Activated T-cell treated with anti-CD3 and anti-CD28 coated beads for 1 hour (primary cell): ENCODE measurements around the gene ELL2.

ENCODE experiments used
- DNase-seq: peaks from one replicate; pipeline ENCODE4 v3.0.0-alpha.2; 2020; ENCODE audit warnings: low read depth

ELL2 gene

DNA sequence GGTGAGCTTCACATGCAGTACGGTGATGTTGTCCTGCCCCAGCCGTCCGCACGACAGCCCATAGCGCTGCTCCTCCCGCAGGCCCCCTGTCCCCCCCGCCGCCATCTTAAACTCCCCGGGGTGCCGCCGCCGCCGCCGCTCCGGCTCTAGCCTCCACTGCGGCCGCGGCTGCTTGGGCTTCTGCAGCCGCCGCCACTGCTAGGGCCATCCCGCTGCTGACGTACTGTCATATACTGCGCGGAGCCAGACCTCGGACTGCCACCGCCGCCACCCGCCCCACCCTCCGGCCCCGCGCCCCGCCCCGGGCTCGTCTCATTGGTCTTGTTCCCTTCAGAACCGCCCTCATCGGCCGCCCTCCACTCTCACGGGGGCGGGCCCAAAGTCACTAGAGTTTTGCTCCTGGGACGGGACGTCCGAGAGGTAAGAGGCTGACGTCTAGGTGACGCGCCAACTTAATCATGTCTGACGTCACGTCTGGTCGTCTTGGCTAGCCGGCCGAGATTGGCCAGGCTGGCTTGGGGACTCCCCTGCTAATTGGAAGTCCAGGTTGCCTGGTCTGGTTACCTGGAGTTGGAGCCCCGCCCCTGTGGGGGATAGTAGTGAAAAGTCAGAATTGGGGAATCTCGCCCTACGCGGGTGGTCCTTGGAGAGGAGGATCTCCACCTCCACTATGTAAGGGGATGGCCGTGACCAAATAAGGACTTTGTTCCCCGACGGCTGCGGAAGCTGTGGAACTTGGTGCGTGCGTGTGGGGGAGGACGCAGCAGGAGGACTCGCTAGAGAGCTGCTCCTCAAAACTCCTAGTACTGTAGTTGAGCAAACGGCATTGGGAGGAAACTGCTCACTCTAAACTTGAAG lies at the start of gene ELL2:
Gene ELL2 (minus strand): TSS at position 235 of the 858 bp plus-strand sequence. CDS start 130 bp downstream, at position 105.
- DNase-seq, result peak; percentile 95

- DNase-seq, result no peak
Measured at GRCh38 chr5:96008987-96009647, 47.5 kb upstream of the ELL2 start.

DNA sequence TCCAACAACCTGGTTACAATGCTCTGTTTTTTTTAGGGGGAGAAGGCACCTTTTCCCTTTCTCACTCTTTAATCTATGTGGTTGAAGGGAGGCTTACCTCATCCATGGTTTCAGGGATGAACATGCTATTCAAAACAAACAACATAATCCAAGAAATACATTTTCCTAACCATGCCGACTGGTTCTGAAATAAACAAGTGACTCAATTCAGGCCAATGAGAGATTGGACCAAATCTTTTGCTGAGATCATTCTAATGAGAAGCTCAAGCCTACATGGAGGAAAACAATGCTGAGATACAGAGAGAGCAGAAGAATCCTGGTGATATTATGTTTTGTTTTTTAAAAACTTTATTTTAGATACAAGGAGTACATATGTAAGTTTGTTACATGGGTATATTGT lies 46.8 kb upstream of the ELL2 start:
- DNase-seq, result no peak

DNA sequence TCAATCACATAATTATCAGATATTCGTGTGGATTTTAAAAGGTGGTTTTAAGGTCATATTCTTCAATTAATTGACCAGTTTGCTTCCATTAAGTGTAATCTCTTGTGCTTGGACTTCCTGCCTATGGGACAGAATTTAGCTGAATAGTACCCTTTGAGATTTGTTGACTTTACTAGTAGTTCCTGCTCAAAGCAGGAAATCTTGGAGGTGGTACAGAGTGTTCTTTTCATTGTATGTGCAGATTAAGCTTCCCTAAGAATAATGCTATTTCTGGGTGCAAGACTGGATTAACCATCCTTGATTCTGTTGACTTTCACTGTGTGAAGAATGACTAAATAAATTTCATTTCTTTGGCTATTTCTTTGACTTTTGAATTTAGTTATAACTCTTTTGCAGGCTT lies 45.4 kb upstream of the ELL2 start:
- DNase-seq, result no peak

GRCh38 chr5:96006291-96006690 lies 44.6 kb upstream of the ELL2 start:
- DNase-seq, result no peak

- no peak for DNase-seq
Measured at GRCh38 chr5:96004754-96005153, 43.1 kb upstream of the ELL2 start.

- DNase-seq, result no peak
Measured at GRCh38 chr5:96004087-96004486, 42.4 kb upstream of the ELL2 start.

GRCh38 chr5:96001262-96001661 lies 39.6 kb upstream of the ELL2 start:
- DNase-seq, result no peak

- DNase-seq, result no peak
Measured at GRCh38 chr5:96000308-96000707, 38.7 kb upstream of the ELL2 start.

DNA sequence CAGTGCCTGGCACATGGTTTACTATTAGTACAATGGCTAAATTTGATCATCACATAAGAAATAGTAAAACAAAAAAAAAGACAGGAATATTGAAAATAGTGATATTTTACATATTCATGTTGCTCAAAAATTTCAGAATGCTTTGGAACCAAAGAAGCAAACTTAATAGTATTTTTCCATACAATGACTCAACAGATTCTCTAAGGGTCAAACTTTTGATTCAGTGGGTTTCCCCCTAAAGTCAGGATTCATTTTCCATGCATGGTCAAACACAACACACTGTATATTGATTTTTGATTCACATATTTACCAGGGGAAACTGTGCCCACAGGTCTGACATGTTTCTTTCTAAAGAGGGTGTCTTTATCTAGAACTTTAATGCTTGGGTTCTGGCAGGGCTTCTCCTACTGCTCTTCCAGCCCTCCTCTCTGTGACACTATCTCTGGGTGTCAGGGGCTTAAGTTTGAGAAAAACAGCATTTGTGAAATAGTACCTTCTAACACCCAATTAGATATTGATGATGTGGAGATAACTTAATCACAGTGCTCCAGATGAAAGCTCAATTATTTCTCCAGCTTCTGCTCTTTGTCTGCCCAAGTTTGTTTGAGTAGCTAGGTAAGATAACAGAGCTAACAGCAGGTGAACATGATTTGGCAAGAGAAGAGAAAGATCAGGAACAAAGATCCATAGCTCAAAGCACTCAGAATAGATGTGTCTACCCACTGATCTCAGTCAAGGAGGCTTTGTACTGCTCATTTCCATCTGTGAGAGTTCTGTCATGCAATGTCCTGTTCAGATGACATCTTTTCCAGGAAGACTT lies 35.5 kb upstream of the ELL2 start:
- DNase-seq, result no peak

- DNase-seq, result no peak
Measured at GRCh38 chr5:95995962-95996489, 34.4 kb upstream of the ELL2 start.

DNA sequence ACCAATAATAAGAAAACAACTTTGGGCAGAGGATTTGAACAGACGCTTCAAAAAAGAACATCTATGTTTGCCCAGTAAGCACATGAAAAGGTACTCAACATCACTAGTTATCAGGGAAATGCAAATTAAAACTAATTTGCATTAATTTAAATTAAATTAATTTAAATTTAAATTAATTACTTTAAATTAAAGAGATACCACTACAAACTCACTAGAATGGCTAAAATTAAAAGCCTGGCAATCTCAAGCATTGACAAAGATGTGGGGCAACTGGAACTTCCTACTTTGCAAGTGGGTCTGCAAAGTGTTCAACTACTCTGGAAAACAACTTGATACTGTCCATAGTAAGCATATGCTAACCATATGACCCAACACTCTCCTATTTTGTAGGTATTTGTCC lies 32.1 kb upstream of the ELL2 start:
- no peak for DNase-seq

- DNase-seq, result no peak
Measured at GRCh38 chr5:95993266-95993665, 31.6 kb upstream of the ELL2 start.

GRCh38 chr5:95989283-95990048 lies 27.8 kb upstream of the ELL2 start:
- DNase-seq, result no peak

DNA sequence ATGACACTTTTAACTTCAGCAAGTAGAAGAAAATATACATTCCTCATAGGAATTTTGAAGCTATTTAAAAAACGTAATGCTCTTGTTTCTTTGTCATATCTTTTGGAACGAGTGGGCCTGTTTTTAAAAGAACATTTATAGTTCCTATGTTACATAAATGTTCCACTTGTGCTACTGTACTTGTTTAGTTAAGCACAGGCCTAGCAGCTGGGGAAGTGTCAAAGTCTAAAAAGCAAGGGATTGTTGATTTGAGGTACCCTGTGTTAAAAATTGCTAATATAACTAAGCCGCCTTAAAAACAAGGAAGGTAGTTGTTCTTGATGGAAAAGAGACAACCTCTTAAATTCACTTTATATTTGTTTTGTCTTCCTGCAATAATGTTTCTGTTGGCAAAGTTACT lies 27.2 kb upstream of the ELL2 start:
- no peak for DNase-seq

- no peak for DNase-seq
Measured at GRCh38 chr5:95988094-95988493, 26.4 kb upstream of the ELL2 start.

DNA sequence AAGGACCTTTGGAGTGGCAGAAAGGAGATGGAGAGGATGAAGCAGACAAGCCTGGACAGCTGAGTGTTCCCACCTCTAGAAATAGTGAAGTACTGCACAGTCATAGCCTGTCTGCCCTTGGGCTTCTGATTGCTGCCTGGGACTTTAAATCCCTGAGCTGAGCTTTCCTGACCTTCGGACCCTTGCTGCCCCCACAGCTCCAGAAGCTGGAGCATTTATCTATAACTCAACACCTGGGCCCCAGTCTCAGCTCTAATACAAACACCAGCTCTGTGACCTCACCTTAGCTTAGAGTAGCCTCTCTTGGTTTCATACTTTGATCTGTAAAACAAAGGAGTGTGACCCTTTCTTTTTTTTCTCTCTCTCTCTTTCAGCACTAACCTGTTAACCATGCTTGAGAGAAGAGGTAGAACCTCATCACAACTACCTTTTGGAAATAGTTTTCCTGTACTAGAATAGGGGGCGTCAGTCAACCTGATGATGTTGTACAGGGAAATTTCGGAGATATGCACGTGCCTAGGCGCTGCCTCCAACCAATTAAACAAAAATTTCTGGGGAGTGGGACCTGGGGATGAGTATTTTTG lies 25.4 kb upstream of the ELL2 start:
- DNase-seq, result no peak

DNA sequence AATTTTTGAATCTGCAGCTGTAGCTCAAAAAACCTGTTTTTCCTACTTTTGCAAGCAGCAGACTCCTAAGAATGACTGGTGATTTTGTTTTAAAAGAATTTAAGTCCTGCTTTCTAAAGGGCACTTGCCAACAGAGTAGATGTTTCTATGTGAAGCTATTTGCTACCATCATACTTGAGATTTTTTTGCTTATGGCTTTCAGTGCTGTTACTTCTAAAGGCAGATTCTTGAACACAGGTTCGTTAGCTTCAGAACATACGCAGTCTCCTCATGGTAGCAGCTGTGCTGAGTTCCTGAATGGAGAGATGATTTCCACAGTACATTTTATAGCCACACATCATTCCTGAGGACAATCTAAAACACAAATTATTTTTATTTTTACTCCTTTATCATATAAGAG lies 24.4 kb upstream of the ELL2 start:
- no peak for DNase-seq

DNA sequence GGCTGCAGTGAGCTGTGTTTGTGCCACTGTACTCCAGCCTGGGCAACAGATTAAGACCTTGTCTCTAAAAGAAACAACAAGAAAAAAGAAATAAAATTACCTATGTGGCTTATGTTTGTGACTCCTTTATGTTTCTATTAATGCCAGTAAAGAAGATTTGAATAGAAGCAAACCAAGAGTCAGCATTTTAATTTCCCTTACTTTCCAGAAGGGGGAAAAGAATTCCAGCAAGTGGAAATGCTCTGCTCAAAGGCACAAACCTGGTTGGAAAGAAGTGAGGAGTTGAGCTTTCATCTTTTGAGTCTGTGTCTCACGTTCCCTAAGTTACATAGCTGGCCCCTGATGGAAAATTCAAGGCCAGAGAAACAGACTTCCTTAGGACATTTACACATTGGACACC lies 23.6 kb upstream of the ELL2 start:
- no peak for DNase-seq

- no peak for DNase-seq
Measured at GRCh38 chr5:95984287-95984938, 22.8 kb upstream of the ELL2 start.

DNA sequence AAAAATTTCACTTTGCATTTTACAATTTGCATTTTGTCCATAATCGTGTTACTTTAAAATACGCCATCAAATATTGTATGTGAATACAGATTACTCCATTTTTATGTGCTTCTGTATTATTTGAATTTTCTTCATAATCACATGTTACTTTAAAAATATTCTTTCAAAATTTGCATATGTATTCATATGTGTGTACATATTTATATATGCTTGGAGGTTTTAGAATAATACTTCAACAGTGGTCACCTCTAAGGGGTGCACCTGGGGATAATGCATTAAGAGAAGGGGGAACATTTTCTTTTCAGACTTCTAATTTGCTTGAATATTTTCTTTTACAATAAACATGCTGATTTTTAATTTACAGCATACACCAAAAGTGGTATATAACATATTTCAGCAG lies 21.9 kb upstream of the ELL2 start:
- no peak for DNase-seq
